HepG2 (cell line): ENCODE measurements around the gene SASS6. TPM values are rescaled to one million over a fixed set of nuclear protein-coding genes. Genes with fewer than 3 reads are reported as not detected.

Experiments used
- ATAC-seq: fragments of 200-7000 bp; cut with Tn5 transposase; 3 replicates; pipeline ENCODE4 v1.9.1; 2020; ENCODE audit warnings: mild to moderate bottlenecking, moderate library complexity
- BruUV-seq: library from RNA; stranded (reverse); fragments of 400-500 nt; replicated peaks from 2 replicates; lab custom pipeline; 2021; lab: Mats Ljungman, UMichigan
- CTCF ChIA-PET: fragments of 300-600 bp; formaldehyde crosslinking; extraction: SDS; loops from one replicate; lab custom pipeline; 2021; ENCODE audit warnings: low total read pairs, inconsistent platforms, low intra/inter-chr PET ratio; lab: Yijun Ruan, JAX
- POLR2A ChIA-PET: fragments of 350-600 bp; sonication (Branson Sonifier 250); formaldehyde crosslinking; loops from one replicate; lab custom pipeline; 2020; ENCODE audit warnings: antibody characterized with exemption, inconsistent platforms; lab: Yijun Ruan, JAX
- DNase-seq: peaks from one replicate; pipeline ENCODE4 v3.0.0-alpha.2; 2015; ENCODE audit warnings: low spot score
- FAIRE-seq: peaks from 3 replicates; lab custom pipeline; 2011; peaks lifted over from hg19 to GRCh38; lab: Jason Lieb, UNC
- H2AFZ ChIP-seq: one replicate; pipeline ENCODE4 v1.6.1; 2011; ENCODE audit warnings: low read length, inconsistent platforms
- H3K27ac ChIP-seq: fragments of 300-600 bp; 3 replicates; pipeline ENCODE4 v1.8.0; 2011; ENCODE audit warnings: mixed run types, mild to moderate bottlenecking, mixed read lengths, low read length, inconsistent platforms; ENCODE audit not compliant: insufficient read depth; ENCODE audit errors: extremely low read length
- H3K27me3 ChIP-seq, 2 experiments: fragments of 200-600 bp in 1 of 2; 2 replicates in 1 of 2; 3 replicates in 1 of 2; pipeline versions ENCODE4 v1.6.0 to v1.8.0; 2011; ENCODE audit warnings: low read length in 2 of 2, mild to moderate bottlenecking in 2 of 2, moderate library complexity in 2 of 2, inconsistent platforms in 1 of 2; ENCODE audit not compliant: insufficient read depth in 2 of 2, control insufficient read depth in 1 of 2
- H3K36me3 ChIP-seq, 2 experiments: fragments of 200-600 bp in 1 of 2; replicated peaks in 1 of 2; 2 replicates in 1 of 2; 3 replicates in 1 of 2; pipeline versions ENCODE4 v1.5.1 to v1.8.0; 2011; ENCODE audit warnings: low read length in 2 of 2, inconsistent platforms in 1 of 2; ENCODE audit not compliant: insufficient read depth in 2 of 2, control insufficient read depth in 1 of 2
- H3K4me1 ChIP-seq: 2 replicates; pipeline ENCODE4 v1.5.1; 2012; ENCODE audit warnings: low read length, inconsistent platforms; ENCODE audit not compliant: insufficient read depth
- H3K4me2 ChIP-seq: 2 replicates; pipeline ENCODE4 v1.6.0; 2011; ENCODE audit warnings: low read depth, low read length, inconsistent platforms
- H3K4me3 ChIP-seq, 3 experiments: fragments of 200-600 bp in 1 of 3; sonication (generic), shearing (Covaris generic) in 1 of 3; replicated peaks in 1 of 3; 2 replicates each; pipeline ENCODE4 v1.5.1; 2011 to 2016; ENCODE audit warnings: low read length in 3 of 3, inconsistent platforms in 2 of 3, low read depth in 2 of 3, mild to moderate bottlenecking in 2 of 3, control low read depth in 1 of 3, mixed read lengths in 1 of 3; ENCODE audit not compliant: insufficient read depth in 1 of 3
- H3K79me2 ChIP-seq: one replicate; pipeline ENCODE4 v1.6.1; 2011; ENCODE audit warnings: low read length, inconsistent platforms; ENCODE audit not compliant: insufficient read depth
- H3K9ac ChIP-seq: 2 replicates; pipeline ENCODE4 v1.6.0; 2011; ENCODE audit warnings: mild to moderate bottlenecking, low read depth, low read length, inconsistent platforms; ENCODE audit not compliant: insufficient read depth
- H3K9me3 ChIP-seq: 2 replicates; pipeline ENCODE4 v1.5.1; 2012; ENCODE audit warnings: mild to moderate bottlenecking, low read length
- H4K20me1 ChIP-seq: 2 replicates; pipeline ENCODE4 v1.6.0; 2011; ENCODE audit warnings: inconsistent platforms, mild to moderate bottlenecking, low read length, moderate library complexity; ENCODE audit not compliant: insufficient read depth
- ATF7-NPFF ChIP-seq: sonication (generic); formaldehyde crosslinking; IDR thresholded peaks from 2 replicates; pipeline ENCODE4 v1.8.1; 2023; ENCODE audit warnings: mild to moderate bottlenecking, low read depth, missing genetic modification reagents, moderate library complexity
- CTCF ChIP-seq: sonication (generic); formaldehyde crosslinking; IDR thresholded peaks from 2 replicates; pipeline ENCODE4 v1.5.0; 2020; ENCODE audit warnings: mild to moderate bottlenecking, missing genetic modification reagents, moderate library complexity
- STAG1 ChIP-seq: sonication (generic); formaldehyde crosslinking; IDR thresholded peaks from 2 replicates; pipeline ENCODE4 v1.4.0; 2020; ENCODE audit warnings: missing genetic modification reagents
- TAF1 ChIP-seq: sonication (generic); formaldehyde crosslinking; IDR thresholded peaks from 2 replicates; pipeline ENCODE4 v1.4.0; 2020; ENCODE audit warnings: missing genetic modification reagents
- TCF7L2 ChIP-seq: IDR thresholded peaks from 2 replicates; pipeline ENCODE4 v1.6.1; 2011; ENCODE audit warnings: mild to moderate bottlenecking, low read depth, low read length, moderate library complexity
- XRCC5 ChIP-seq: fragments of 200-400 bp; formaldehyde crosslinking; optimal IDR thresholded peaks from 2 replicates; pipeline ENCODE3; 2017; ENCODE audit warnings: mild to moderate bottlenecking, low read length
- ZKSCAN5 ChIP-seq: sonication (generic); formaldehyde crosslinking; IDR thresholded peaks from 2 replicates; pipeline ENCODE4 v1.5.1; 2020; ENCODE audit warnings: mild to moderate bottlenecking, missing genetic modification reagents
- ZNF121 ChIP-seq: sonication (generic); formaldehyde crosslinking; IDR thresholded peaks from 2 replicates; pipeline ENCODE4 v1.5.0; 2020; ENCODE audit warnings: mild to moderate bottlenecking, missing genetic modification reagents
- ZNF253 ChIP-seq: sonication (generic); formaldehyde crosslinking; IDR thresholded peaks from 2 replicates; pipeline ENCODE4 v1.8.0; 2022; ENCODE audit warnings: mild to moderate bottlenecking, missing genetic modification reagents, borderline replicate concordance
- ZNF441 ChIP-seq: sonication (generic); formaldehyde crosslinking; IDR thresholded peaks from 2 replicates; pipeline ENCODE4 v1.7.0; 2021; ENCODE audit warnings: missing genetic modification reagents, borderline replicate concordance
- ZNF670 ChIP-seq: sonication (generic); formaldehyde crosslinking; IDR thresholded peaks from 2 replicates; pipeline ENCODE4 v1.8.0; 2022; ENCODE audit warnings: mild to moderate bottlenecking, missing genetic modification reagents, borderline replicate concordance
- ZNF713 ChIP-seq: sonication (generic); formaldehyde crosslinking; IDR thresholded peaks from 2 replicates; pipeline ENCODE4 v1.4.0; 2020; ENCODE audit warnings: mild to moderate bottlenecking, missing genetic modification reagents
- ZNF891 ChIP-seq: sonication (generic); formaldehyde crosslinking; IDR thresholded peaks from 2 replicates; pipeline ENCODE4 v1.5.0; 2020; ENCODE audit warnings: mild to moderate bottlenecking, missing genetic modification reagents
- WGBS: methylation state at CpG from one replicate; pipeline ENCODE4 v1.1.6; 2017; ENCODE audit warnings: low lambda C conversion rate; 5-methylcytosine and 5-hydroxymethylcytosine counted together
- in situ Hi-C: cut with HindIII; loops from 2 replicates; pipeline ENCODE4 v1.10.0; 2017; ENCODE audit warnings: low pct_unique_long_range_greater_than_20kb; ENCODE audit not compliant: extremely low pct_ligation_motif_present
- intact Hi-C: fragments of 100-400 bp; cut with micrococcal nuclease; formaldehyde crosslinking; loops from one replicate; pipeline ENCODE4 v1.10.0; 2022; ENCODE audit not compliant: unreplicated experiment
- polyA plus RNA-seq, 8 experiments: library from polyadenylated mRNA; depleted of rRNA in 3 of 8; stranded (reverse) in 7 of 8; unstranded in 1 of 8; fragments of >200 nt; fragmentation: Illumina TruSeq in 4 of 8; extraction: Trizol in 4 of 8; gene quantifications; 2 replicates each; pipeline versions ENCODE4 v1.2.1 to v1.2.3, GENCODE V29; 2011 to 2016; ENCODE audit warnings: low read depth in 4 of 8, missing spikeins in 1 of 8, mixed read lengths in 1 of 8; ENCODE audit not compliant: insufficient read depth in 1 of 8
- total RNA-seq, 5 experiments: library from RNA; depleted of rRNA; stranded (reverse); fragments of >200 nt; fragmentation: Illumina TruSeq; extraction: Trizol; gene quantifications; 2 replicates each; pipeline ENCODE4 v1.2.3, GENCODE V29; 2016; ENCODE audit warnings: low read depth in 1 of 5

The SASS6 gene
- total and polyA plus RNA-seq, 2 of the 13 experiments (the other 11 are each of a cell fraction or from before 2014, with no cell fraction given), result 2.3 to 10.7 TPM

- Histone ChIP-seq H3K9me3 (no peaks in the 10 kb centered on the region), H3K4me1 (peaks cover 35% of the 10 kb centered on the region), H3K36me3 (peaks cover 11 to 21% of the 10 kb centered on the region in 2 experiments), H3K27me3 (no peaks in the 10 kb centered on the region), H3K9ac (no peak overlapping the region), H2AFZ (no peak overlapping the region), H3K4me2 (peak overlapping the region; percentile 74; the same call in 1 of the 2 replicates), H3K27ac (no peak overlapping the region), H3K4me3 (no peak overlapping the region), H3K79me2 (peaks cover 44% of the 10 kb centered on the region), H4K20me1 (no peaks in the 10 kb centered on the region)
- ATAC-seq (no peak), DNase-seq (peak; percentile 13), FAIRE-seq (no peak)
- in situ Hi-C loops (no loop called here), intact Hi-C loops (loop anchor here (5.0 to 10.0 kb wide), 4 partner anchors 132 to 322 kb away; partner anchors contain the start of genes CDC14A, RTCA and SLC35A3)
- TF ChIP-seq CTCF (peak; percentile 34), XRCC5 (no peak), STAG1 (CRISPR knock-in tag) (peak; percentile 42), TCF7L2 (no peak)
- CTCF ChIA-PET, result no interaction called here
- BruUV-seq, result no TSS peak
- POLR2A ChIA-PET, result no interaction called here
- 78% methylated on average over 3 of the region's 3 CpGs for WGBS
Observed at GRCh38 chr1:100134872-100135271, 2.1 kb upstream of the SASS6 start.

GRCh38 chr1:100131623-100132022 lies 1.1 kb downstream of the SASS6 start:
- Histone ChIP-seq H3K27me3 (no peaks in the 10 kb centered on the region), H3K4me1 (peaks cover 40% of the 10 kb centered on the region), H3K9me3 (no peaks in the 10 kb centered on the region), H4K20me1 (no peaks in the 10 kb centered on the region), H3K9ac (peak overlapping the region; percentile 81), H3K36me3 (0 out of 5 replicates have a peak, but pooled peaks cover 0 to 1% of the 10 kb centered on the region in 2 experiments), H3K79me2 (peaks cover 66% of the 10 kb centered on the region), H2AFZ (no peak overlapping the region), H3K4me2 (peak overlapping the region; percentile 80), H3K4me3 (peak overlapping the region; percentile 82 to 97 (median 95); a peak in 5 of 6 replicates), H3K27ac (peak overlapping the region; percentile 87)
- ChIA-PET POLR2A (no interaction called here), CTCF (no interaction called here)
- ATAC-seq, result no peak
- 58% methylated on average over 8 of the region's 8 CpGs for WGBS
- in situ Hi-C loops (no loop called here), intact Hi-C loops (loop anchor here (1.0 to 10.0 kb wide), 6 partner anchors 93 to 326 kb away; partner anchors contain the start of genes CDC14A, RTCA and SLC35A3)
- TF ChIP-seq ZNF891 (CRISPR knock-in tag) (no peak), ZNF441 (CRISPR knock-in tag) (no peak), ZNF253 (CRISPR knock-in tag) (no peak), ZNF713 (no peak), ZNF121 (CRISPR knock-in tag) (no peak), TAF1 (no peak), ZKSCAN5 (CRISPR knock-in tag) (no peak), ATF7-NPFF (CRISPR knock-in tag) (no peak), ZNF670 (CRISPR knock-in tag) (no peak)
- DNase-seq, result no peak
- no peak for FAIRE-seq
- BruUV-seq, result no TSS peak
